Measurements from ENCODE around the gene ZNF521.

The ZNF521 gene

GRCh38 chr18:25345081-25345866 lies 6.7 kb downstream of the ZNF521 start:
- H3K27me3 ChIP-seq: peaks cover 27% of the 10 kb centered on the region
- no peaks in the 10 kb centered on the region for H3K4me1 ChIP-seq
- TF ChIP-seq CTCF (IDR thresholded peaks at IDR 0.05; ENCODE audit: low read depth, low read length): no peak
- H3K9me3 ChIP-seq: no peaks in the 10 kb centered on the region
- no peaks in the 10 kb centered on the region for H3K36me3 ChIP-seq
- no peak overlapping the region for H3K4me3 ChIP-seq (ENCODE audit: low read depth, low read length)
- no peak for DNase-seq

DNA sequence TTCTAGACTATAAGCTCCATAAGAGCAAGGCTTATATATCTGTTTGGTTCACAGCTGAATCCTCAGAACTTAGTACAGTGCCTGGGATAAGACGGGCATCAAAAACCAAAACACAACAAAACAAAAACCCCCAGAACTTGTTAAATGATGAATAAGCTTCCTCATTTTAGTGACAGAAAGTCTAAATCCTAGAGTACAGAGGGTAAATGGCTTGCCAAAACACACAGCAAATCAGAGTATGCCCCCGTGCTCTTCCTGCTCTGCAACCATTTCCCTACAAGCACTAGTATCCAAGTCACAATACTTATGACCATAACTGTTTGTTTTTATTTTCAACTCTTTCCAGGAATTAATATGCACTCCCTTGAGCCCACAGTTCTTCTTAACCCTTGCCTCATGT lies 10.1 kb downstream of the ZNF521 start:
- H3K4me3 ChIP-seq (ENCODE audit: low read depth, low read length): no peak overlapping the region
- no peak for TF ChIP-seq CTCF (IDR thresholded peaks at IDR 0.05; ENCODE audit: low read depth, low read length)
- no peaks in the 10 kb centered on the region for H3K27me3 ChIP-seq
- H3K36me3 ChIP-seq: no peaks in the 10 kb centered on the region
- H3K4me1 ChIP-seq: no peaks in the 10 kb centered on the region
- no peaks in the 10 kb centered on the region for H3K9me3 ChIP-seq
- no peak for DNase-seq

- Histone ChIP-seq H3K27me3 (no peaks in the 10 kb centered on the region), H3K36me3 (no peaks in the 10 kb centered on the region), H3K4me1 (no peaks in the 10 kb centered on the region), H3K4me3 (ENCODE audit: low read depth, low read length) (no peak overlapping the region), H3K9me3 (no peaks in the 10 kb centered on the region)
- no peak for TF ChIP-seq CTCF (IDR thresholded peaks at IDR 0.05; ENCODE audit: low read depth, low read length)
- DNase-seq: no peak
Measured at GRCh38 chr18:25340762-25341161, 11.2 kb downstream of the ZNF521 start.

- H3K27me3 ChIP-seq: no peaks in the 10 kb centered on the region
- no peaks in the 10 kb centered on the region for H3K36me3 ChIP-seq
- no peak for TF ChIP-seq CTCF (IDR thresholded peaks at IDR 0.05; ENCODE audit: low read depth, low read length)
- no peak overlapping the region for H3K4me3 ChIP-seq (ENCODE audit: low read depth, low read length)
- no peaks in the 10 kb centered on the region for H3K9me3 ChIP-seq
- DNase-seq: no peak
- H3K4me1 ChIP-seq: no peaks in the 10 kb centered on the region
Measured at GRCh38 chr18:25335676-25336075, 16.3 kb downstream of the ZNF521 start.

DNA sequence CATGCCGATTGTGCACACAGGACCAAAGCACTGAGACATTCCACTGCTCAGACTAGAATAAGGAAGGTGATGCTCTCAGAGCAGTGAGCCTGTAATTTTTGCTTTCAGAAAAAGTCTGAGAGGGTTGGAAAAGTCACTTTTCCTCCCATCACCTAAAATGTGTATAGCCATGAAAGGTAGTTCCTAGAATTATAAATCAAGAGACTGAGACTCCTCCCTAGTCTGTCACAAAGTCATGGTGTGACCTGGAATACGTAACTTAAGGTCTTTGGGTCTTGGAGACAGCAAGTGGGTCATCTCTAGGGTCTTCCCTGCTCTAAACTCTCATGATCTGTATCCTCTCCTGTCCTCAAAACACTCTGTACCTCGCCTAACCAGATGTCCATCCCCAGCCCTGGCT lies 16.9 kb downstream of the ZNF521 start:
- no peaks in the 10 kb centered on the region for H3K9me3 ChIP-seq
- no peaks in the 10 kb centered on the region for H3K4me1 ChIP-seq
- TF ChIP-seq CTCF (IDR thresholded peaks at IDR 0.05; ENCODE audit: low read depth, low read length): no peak
- no peak for DNase-seq
- no peaks in the 10 kb centered on the region for H3K27me3 ChIP-seq
- no peaks in the 10 kb centered on the region for H3K36me3 ChIP-seq
- H3K4me3 ChIP-seq (ENCODE audit: low read depth, low read length): no peak overlapping the region

DNA sequence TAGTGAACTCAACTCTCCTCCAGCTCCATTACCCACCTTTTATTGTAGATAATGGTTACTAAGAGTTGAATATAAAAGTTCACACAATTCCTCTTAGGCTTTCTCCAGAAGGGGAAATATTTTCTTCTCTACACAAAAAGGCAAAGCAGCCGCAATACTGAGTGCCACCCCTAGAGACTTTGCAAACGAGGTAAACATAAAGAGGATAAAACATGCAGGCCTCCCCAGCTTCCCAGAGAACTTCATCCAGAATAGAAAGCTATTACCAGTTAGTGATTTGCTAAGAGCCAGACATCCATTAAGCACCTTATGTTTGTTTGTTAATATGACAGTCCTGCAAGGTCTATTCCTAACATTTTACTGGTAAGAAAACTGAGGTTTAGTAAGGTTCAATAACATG lies 17.4 kb downstream of the ZNF521 start:
- Histone ChIP-seq H3K27me3 (no peaks in the 10 kb centered on the region), H3K36me3 (no peaks in the 10 kb centered on the region), H3K9me3 (no peaks in the 10 kb centered on the region), H3K4me1 (no peaks in the 10 kb centered on the region), H3K4me3 (ENCODE audit: low read depth, low read length) (no peak overlapping the region)
- no peak for TF ChIP-seq CTCF (IDR thresholded peaks at IDR 0.05; ENCODE audit: low read depth, low read length)
- no peak for DNase-seq

Data from BE2C (cell line).